ENCODE measurements around the gene CASP7.

- TF ChIP-seq CTCF (conservative IDR thresholded peaks at IDR 0.05) (no peak), EZH2 (IDR thresholded peaks at IDR 0.05; ENCODE audit: low read depth) (no peak)
These were observed 28.9 kb downstream of the CASP7 start for GRCh38 chr10:113708640-113709039.
